ENCODE results near the gene RGR. TPM values are rescaled to one million over a fixed set of nuclear protein-coding genes. Genes with fewer than 3 reads are reported as not detected.

RGR gene
- total and polyA plus RNA-seq, 8 donors: 0.26 to 0.27 TPM; not detected in 6

DNA sequence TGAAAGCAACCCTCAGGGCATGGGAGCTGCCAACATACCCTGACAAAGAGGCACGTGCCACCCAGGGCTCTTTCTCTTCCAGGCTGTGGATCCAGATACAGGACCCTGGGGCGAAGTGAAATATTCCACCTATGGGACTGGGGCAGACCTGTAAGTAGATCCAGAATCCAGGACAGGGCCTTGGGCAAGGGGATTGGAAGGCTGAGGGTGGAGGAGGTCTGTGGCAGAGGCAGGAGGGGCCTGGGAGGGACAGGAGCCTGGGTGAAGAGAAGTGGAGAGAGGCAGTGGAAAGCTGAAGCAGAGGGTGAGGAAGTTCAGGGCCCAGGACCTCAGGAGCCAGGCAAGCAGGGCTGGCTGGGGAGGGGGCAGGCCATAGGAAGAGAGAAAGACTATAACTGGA lies 33.3 kb upstream of the RGR start:
- ATAC-seq (no peak), DNase-seq (no peak)
- Histone ChIP-seq H3K4me1 (no peaks in the 10 kb centered on the region), H3K4me3 (no peak overlapping the region), H3K27me3 (peaks cover 0 to 19% of the 10 kb centered on the region in 2 donors), H3K27ac (no peak overlapping the region), H3K9me3 (no peaks in the 10 kb centered on the region), H3K36me3 (no peaks in the 10 kb centered on the region)
- intact Hi-C loops (cut with DNase I): no loop called here
- TF ChIP-seq, protein P1, sequence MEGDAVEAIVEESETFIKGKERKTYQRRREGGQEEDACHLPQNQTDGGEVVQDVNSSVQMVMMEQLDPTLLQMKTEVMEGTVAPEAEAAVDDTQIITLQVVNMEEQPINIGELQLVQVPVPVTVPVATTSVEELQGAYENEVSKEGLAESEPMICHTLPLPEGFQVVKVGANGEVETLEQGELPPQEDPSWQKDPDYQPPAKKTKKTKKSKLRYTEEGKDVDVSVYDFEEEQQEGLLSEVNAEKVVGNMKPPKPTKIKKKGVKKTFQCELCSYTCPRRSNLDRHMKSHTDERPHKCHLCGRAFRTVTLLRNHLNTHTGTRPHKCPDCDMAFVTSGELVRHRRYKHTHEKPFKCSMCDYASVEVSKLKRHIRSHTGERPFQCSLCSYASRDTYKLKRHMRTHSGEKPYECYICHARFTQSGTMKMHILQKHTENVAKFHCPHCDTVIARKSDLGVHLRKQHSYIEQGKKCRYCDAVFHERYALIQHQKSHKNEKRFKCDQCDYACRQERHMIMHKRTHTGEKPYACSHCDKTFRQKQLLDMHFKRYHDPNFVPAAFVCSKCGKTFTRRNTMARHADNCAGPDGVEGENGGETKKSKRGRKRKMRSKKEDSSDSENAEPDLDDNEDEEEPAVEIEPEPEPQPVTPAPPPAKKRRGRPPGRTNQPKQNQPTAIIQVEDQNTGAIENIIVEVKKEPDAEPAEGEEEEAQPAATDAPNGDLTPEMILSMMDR (IDR thresholded peaks at IDR 0.05): no peak

DNA sequence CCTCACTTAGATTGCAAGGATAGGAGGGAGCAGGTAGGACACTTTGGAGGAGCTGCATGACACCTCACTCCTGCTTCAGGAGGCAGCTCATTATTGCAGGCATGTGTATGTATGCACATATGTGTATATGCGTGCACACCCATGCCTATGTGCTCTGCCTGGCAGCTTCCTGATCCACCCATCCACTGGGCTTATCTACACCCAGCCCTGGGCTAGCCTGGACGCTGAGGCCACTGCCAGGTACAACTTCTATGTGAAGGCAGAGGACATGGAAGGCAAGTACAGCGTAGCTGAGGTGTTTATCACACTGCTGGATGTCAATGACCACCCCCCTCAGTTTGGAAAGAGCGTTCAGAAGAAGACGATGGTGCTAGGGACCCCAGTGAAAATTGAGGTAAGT lies 32.8 kb upstream of the RGR start:
- Histone ChIP-seq H3K36me3 (no peaks in the 10 kb centered on the region), H3K4me1 (no peaks in the 10 kb centered on the region), H3K9me3 (no peaks in the 10 kb centered on the region), H3K27ac (no peak overlapping the region), H3K4me3 (no peak overlapping the region), H3K27me3 (peaks cover 0 to 16% of the 10 kb centered on the region in 2 donors)
- no peak for ATAC-seq
- no peak for DNase-seq
- TF ChIP-seq, protein P1 (IDR thresholded peaks at IDR 0.05): no peak
- intact Hi-C loops (cut with DNase I): no loop called here

DNA sequence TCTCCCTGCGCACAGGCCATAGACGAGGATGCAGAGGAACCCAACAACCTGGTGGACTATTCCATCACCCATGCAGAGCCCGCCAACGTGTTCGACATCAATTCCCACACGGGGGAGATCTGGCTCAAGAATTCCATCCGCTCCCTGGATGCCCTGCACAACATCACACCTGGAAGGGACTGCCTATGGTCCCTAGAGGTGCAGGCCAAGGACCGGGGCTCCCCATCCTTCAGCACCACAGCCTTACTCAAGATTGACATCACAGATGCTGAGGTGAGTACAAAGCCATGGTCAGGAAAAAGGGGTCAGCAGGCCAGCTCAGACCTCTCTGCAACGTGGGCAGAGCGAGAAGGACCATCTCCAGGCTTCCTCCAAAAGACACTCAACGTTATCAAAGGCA lies 31.8 kb upstream of the RGR start:
- peaks cover 0 to 11% of the 10 kb centered on the region in 2 donors for H3K27me3 ChIP-seq
- TF ChIP-seq, protein P1 (IDR thresholded peaks at IDR 0.05): no peak
- DNase-seq (no peak), ATAC-seq (no peak)
- no peaks in the 10 kb centered on the region for H3K9me3 ChIP-seq
- H3K27ac ChIP-seq: no peak overlapping the region
- no peak overlapping the region for H3K4me3 ChIP-seq
- H3K4me1 ChIP-seq: no peaks in the 10 kb centered on the region
- intact Hi-C loops (cut with DNase I): no loop called here
- H3K36me3 ChIP-seq: no peaks in the 10 kb centered on the region

DNA sequence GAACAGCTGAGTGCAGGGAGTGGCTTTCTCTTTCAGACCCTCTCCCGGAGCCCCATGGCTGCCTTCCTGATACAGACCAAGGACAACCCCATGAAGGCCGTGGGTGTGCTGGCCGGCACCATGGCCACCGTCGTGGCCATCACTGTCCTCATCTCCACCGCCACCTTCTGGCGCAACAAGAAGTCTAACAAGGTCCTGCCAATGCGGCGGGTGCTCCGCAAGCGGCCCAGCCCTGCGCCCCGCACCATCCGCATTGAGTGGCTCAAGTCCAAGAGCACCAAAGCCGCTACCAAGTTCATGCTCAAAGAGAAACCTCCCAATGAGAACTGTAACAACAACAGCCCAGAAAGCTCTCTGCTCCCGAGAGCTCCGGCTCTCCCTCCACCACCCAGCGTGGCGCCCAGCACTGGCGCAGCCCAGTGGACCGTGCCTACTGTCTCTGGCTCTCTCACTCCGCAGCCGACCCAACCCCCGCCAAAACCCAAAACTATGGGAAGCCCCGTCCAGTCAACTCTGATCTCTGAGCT lies 30.7 kb upstream of the RGR start:
- Histone ChIP-seq H3K4me3 (no peak overlapping the region), H3K27me3 (peaks cover 0 to 4% of the 10 kb centered on the region in 2 donors), H3K9me3 (no peaks in the 10 kb centered on the region), H3K4me1 (no peaks in the 10 kb centered on the region), H3K36me3 (no peaks in the 10 kb centered on the region), H3K27ac (no peak overlapping the region)
- DNase-seq (no peak), ATAC-seq (no peak)
- TF ChIP-seq, protein P1 (IDR thresholded peaks at IDR 0.05): no peak
- intact Hi-C loops (cut with DNase I): no loop called here

DNA sequence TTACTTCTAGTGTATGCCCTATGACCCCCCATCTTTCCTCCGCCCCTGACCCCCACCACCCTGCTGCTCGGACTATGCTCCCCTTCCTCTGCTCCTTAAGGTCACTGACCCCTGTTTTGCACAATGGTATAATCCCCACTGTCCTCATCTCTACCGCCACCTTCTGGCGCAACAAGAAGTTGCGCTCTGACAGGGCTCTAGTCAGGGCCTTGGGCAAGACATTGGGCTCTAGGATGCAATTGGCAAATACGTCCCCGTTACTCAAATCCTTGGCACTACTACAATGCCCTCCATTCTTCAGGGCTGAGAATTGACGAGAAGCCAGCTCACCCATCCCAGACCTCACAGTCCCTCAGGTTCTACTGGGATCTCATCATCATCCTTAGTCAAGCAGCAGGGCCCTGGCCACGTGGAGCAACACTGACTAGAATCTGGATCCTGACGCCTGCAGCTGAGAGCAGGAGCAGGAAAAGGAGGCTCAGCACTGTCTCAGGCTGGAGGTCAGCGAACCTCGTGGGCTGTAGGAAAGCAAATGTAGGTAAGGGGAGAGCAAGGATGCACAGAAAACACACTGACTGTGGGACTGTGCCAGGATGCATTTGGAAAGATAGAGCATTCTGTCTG lies 30.1 kb upstream of the RGR start:
- intact Hi-C loops (cut with DNase I): no loop called here

More for the DNA sequence above, 30.1 kb upstream of the RGR start:
- peaks cover 0 to 4% of the 10 kb centered on the region in 2 donors for H3K27me3 ChIP-seq
- TF ChIP-seq, protein P1 (IDR thresholded peaks at IDR 0.05): peak in 1 of 2 donors; percentile 45
- no peak overlapping the region for H3K27ac ChIP-seq
- no peaks in the 10 kb centered on the region for H3K4me1 ChIP-seq
- no peaks in the 10 kb centered on the region for H3K36me3 ChIP-seq
- no peaks in the 10 kb centered on the region for H3K9me3 ChIP-seq
- H3K4me3 ChIP-seq: no peak overlapping the region
- no peak for DNase-seq
- ATAC-seq: peak; percentile 76

Measured in left lung (tissue), 10 donors.